Subcutaneous adipose tissue (tissue), 4 donors: ENCODE results near the gene PHF19. TPM values are rescaled to one million over a fixed set of nuclear protein-coding genes. Genes with fewer than 3 reads are reported as not detected.

Source experiments
- CTCF ChIP-seq: fragments of 450-650 bp; IDR thresholded peaks from one replicate; pipeline ENCODE4 v1.5.1; 2016; ENCODE audit warnings: low read depth, mild to moderate bottlenecking, control low read depth, antibody characterized with exemption, moderate library complexity
- total RNA-seq, 4 donors: library from RNA; depleted of rRNA; stranded (reverse); fragments of >200 nt; gene quantifications; one replicate each; pipeline ENCODE4 v1.1.0, GENCODE V29; 2016

PHF19 gene
- total RNA-seq, 4 donors from 2014 or later, result 11.6 to 36.7 (median 17.3) TPM

- no peak for TF ChIP-seq CTCF
Observed at GRCh38 chr9:120873512-120873911, 3.5 kb downstream of the PHF19 start.

- no peak for TF ChIP-seq CTCF
Observed at GRCh38 chr9:120872791-120873502, 4.0 kb downstream of the PHF19 start.

GRCh38 chr9:120870206-120870605 is 6.8 kb downstream of the PHF19 start:
- TF ChIP-seq CTCF, result no peak

GRCh38 chr9:120869726-120870125 is 7.3 kb downstream of the PHF19 start:
- TF ChIP-seq CTCF, result no peak

- no peak for TF ChIP-seq CTCF
Observed at GRCh38 chr9:120869360-120869687, 7.7 kb downstream of the PHF19 start.

- no peak for TF ChIP-seq CTCF
Observed at GRCh38 chr9:120868676-120869359, 8.2 kb downstream of the PHF19 start.

- TF ChIP-seq CTCF, result no peak
Observed at GRCh38 chr9:120868339-120868675, 8.7 kb downstream of the PHF19 start.
